D721Med (cell line): Measurements from ENCODE around the gene EPB41L1.

Experiments
- DNase-seq: peaks from one replicate; pipeline ENCODE4 v3.0.0; 2011; ENCODE audit warnings: low spot score; ENCODE audit not compliant: insufficient read length
- FAIRE-seq: peaks from 2 replicates; lab custom pipeline; 2011; peaks lifted over from hg19 to GRCh38; lab: Jason Lieb, UNC
- TF ChIP-seq, protein P1 (sequence below): IDR thresholded peaks from 2 replicates; pipeline ENCODE4 v1.5.1; 2012; ENCODE audit warnings: mild to moderate bottlenecking, control low read depth; ENCODE audit not compliant: insufficient read depth; ENCODE audit errors: missing control alignments

The EPB41L1 gene

GRCh38 chr20:36279776-36280175, 125.2 kb downstream of the EPB41L1 start:
- no peak for FAIRE-seq
- TF ChIP-seq, protein P1, sequence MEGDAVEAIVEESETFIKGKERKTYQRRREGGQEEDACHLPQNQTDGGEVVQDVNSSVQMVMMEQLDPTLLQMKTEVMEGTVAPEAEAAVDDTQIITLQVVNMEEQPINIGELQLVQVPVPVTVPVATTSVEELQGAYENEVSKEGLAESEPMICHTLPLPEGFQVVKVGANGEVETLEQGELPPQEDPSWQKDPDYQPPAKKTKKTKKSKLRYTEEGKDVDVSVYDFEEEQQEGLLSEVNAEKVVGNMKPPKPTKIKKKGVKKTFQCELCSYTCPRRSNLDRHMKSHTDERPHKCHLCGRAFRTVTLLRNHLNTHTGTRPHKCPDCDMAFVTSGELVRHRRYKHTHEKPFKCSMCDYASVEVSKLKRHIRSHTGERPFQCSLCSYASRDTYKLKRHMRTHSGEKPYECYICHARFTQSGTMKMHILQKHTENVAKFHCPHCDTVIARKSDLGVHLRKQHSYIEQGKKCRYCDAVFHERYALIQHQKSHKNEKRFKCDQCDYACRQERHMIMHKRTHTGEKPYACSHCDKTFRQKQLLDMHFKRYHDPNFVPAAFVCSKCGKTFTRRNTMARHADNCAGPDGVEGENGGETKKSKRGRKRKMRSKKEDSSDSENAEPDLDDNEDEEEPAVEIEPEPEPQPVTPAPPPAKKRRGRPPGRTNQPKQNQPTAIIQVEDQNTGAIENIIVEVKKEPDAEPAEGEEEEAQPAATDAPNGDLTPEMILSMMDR: no peak

GRCh38 chr20:36281785-36282380, 127.3 kb downstream of the EPB41L1 start:
- TF ChIP-seq, protein P1: no peak
- DNase-seq: no peak
- FAIRE-seq: no peak

More at GRCh38 chr20:36279776-36280175, 125.2 kb downstream of the EPB41L1 start:
- DNase-seq: no peak
